Ectodermal cell (in vitro differentiated cells): Measurements from ENCODE around the gene MKKS.

Experiments used
- H3K27ac ChIP-seq: 2 replicates; pipeline ENCODE4 v1.7.0; 2013; ENCODE audit warnings: mild to moderate bottlenecking, low read depth, low read length; ENCODE audit not compliant: insufficient read depth, poor library complexity, severe bottlenecking
- H3K27me3 ChIP-seq: 2 replicates; pipeline ENCODE4 v1.7.0; 2013; ENCODE audit warnings: mild to moderate bottlenecking, low read length; ENCODE audit not compliant: insufficient read depth, control insufficient read depth, poor library complexity, severe bottlenecking
- H3K36me3 ChIP-seq: one replicate; pipeline ENCODE4 v1.7.0; 2013; ENCODE audit warnings: low read length; ENCODE audit not compliant: control insufficient read depth, insufficient read depth
- H3K4me1 ChIP-seq: one replicate; pipeline ENCODE4 v1.7.0; 2013; ENCODE audit warnings: low read length; ENCODE audit not compliant: control insufficient read depth, insufficient read depth
- H3K4me3 ChIP-seq: 2 replicates; pipeline ENCODE4 v1.7.0; 2013; ENCODE audit warnings: low read depth, low read length, control low read depth; ENCODE audit not compliant: insufficient read depth
- H3K9me3 ChIP-seq: 2 replicates; pipeline ENCODE4 v1.7.0; 2013; ENCODE audit warnings: mild to moderate bottlenecking, low read length, moderate library complexity; ENCODE audit not compliant: control insufficient read depth
- WGBS, 2 experiments: methylation state at CpG; one replicate each; pipeline ENCODE4 v1.1.7; 2013; ENCODE audit warnings: missing lambda C conversion rate in 2 of 2; 5-methylcytosine and 5-hydroxymethylcytosine counted together

The MKKS gene

DNA sequence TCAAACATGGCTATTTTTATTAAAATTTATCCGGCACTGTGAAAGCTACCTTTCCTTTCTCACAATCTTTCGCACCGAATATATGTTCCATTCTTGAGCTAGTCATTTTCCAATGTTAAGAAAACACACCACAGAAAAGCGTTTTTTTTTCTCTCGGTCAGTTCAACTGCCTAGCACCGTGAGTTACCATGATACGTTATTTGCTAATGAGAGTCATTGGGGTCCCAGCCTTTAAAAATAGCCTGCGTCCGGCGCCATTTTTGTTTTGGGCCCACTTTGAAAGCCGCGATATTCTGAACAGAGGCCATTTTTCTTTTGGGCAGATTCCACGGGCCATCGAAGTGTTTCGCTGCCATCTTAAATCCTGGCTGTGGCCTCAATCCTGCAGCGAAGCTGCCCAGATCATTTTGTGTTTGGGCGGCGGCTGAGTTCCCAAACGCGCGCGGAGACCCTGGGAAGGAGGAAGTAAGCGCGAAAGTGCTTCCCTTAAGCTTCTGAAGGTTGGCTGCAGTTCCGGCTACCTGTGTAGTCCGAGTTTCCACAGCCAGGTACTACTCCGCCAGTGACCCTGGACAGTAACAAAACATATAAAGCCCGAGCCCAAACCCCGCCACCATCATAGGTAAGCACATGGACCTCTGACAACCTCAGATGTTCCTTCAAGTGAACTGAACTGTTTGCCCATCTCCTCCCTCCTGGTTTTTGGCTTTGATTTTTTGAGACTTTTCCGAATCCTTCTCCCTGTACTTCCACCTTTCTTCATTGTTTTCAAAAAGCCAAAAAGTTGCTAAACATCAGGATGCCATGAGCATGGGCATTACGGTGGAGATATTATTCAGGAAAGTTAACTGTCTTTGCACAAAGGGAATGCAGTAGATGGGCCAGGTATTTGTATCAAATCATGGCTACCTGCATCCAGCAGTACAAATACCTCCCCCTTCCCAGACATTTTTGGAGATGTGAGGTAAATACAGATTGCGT lies 1.1 kb upstream of the MKKS start, which contains the start of gene SLX4IP:
Gene SLX4IP (plus strand): TSS at position 474 of the 981 bp plus-strand sequence. CDS start 22,900 bp downstream, outside the sequence.
- peak within 1 kb of the TSS; percentile 89 for H3K27ac ChIP-seq
- H3K4me1 ChIP-seq, result no peaks in the 10 kb centered on the region
- 3 to 4% methylated on average over 32 of the region's 32 CpGs for WGBS, 2 experiments
- no peaks in the 10 kb centered on the region for H3K36me3 ChIP-seq
- H3K9me3 ChIP-seq, result no peaks in the 10 kb centered on the region
- H3K27me3 ChIP-seq, result no peaks in the 10 kb centered on the region
- H3K4me3 ChIP-seq, result peak within 1 kb of the TSS; percentile 91

DNA sequence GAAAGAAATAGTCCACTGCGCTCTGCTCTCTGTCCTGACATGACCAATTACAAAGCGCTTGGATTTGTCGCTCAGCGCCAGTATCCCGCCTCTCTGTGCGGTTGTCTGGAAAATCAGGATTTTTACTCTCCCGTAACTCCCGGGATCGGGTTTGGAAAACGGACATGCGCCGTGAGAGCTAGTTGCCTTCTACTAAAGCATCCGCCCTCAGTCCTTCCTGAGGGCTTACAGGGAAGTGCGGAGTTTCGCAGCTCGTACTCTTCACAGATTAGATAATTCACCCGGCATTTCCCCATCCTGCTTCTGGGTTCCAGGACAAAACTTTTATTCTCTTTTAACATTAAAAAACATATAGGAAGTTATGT lies 427 bp upstream of the MKKS start:
- H3K27me3 ChIP-seq, result no peaks in the 10 kb centered on the region
- H3K4me3 ChIP-seq, result peak overlapping the region; percentile 91
- H3K9me3 ChIP-seq, result no peaks in the 10 kb centered on the region
- no peaks in the 10 kb centered on the region for H3K36me3 ChIP-seq
- no peaks in the 10 kb centered on the region for H3K4me1 ChIP-seq
- peak overlapping the region; percentile 89 for H3K27ac ChIP-seq
- WGBS, 2 experiments, result 0% methylated on average over 17 of the region's 17 CpGs

DNA sequence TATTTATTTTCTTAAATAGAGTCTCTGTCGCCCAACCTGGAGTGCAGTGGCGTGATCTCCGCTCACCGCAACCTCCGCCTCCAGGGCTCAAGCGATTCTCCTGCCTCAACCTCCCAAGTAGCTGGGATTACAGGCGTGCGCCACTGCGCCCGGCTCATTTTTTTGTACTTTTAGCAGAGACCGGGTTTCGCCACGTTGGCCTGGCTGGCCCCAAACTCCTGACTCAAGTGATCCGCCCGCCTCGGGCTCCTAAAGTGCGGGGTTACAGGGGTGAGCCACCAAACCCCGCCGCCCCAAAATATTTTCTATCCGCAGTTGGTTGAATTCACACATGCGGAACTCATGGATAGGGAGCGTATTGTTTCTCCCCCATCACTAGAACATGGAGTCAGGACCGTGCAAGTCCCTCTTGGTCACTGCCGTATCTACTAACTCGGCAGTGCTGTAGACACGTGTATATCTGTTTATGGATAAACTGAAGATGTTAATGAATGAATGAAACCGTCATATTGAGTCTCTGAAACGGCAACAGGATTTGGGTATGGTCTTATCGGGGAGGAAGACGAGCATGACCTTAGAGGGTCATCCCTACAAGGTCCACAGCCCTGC lies 904 bp downstream of the MKKS start:
- no peaks in the 10 kb centered on the region for H3K4me1 ChIP-seq
- H3K36me3 ChIP-seq, result no peaks in the 10 kb centered on the region
- H3K9me3 ChIP-seq, result no peaks in the 10 kb centered on the region
- H3K27me3 ChIP-seq, result no peaks in the 10 kb centered on the region
- WGBS, 2 experiments, result 61 to 63% methylated on average over 30 of the region's 30 CpGs
- peak overlapping the region; percentile 91 for H3K4me3 ChIP-seq
- no peak overlapping the region for H3K27ac ChIP-seq

DNA sequence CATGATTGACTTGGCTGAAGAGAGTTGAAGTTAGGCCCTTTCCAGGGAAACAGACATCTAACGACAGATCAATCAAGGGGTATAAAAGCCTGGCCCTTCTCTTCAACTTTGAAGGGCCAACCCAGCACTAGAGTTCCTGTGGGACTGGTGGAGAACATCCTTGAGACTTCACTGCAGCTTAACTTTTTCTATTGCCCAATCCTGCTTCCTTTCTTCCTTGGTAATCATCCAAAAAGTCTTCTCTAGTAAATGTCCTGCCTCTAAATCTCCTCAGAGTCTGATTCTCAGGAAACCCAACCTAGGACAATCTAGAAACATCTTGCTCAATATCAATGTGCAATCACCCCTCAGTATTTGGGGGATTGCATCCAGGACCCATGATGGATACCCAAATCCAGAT lies 1.9 kb downstream of the MKKS start:
- Histone ChIP-seq H3K27ac (no peak overlapping the region), H3K4me1 (no peaks in the 10 kb centered on the region), H3K36me3 (no peaks in the 10 kb centered on the region), H3K9me3 (no peaks in the 10 kb centered on the region), H3K27me3 (no peaks in the 10 kb centered on the region), H3K4me3 (no peak overlapping the region)
- WGBS, 2 experiments, result 82 to 90% methylated on average over 1 of the region's 1 CpG

DNA sequence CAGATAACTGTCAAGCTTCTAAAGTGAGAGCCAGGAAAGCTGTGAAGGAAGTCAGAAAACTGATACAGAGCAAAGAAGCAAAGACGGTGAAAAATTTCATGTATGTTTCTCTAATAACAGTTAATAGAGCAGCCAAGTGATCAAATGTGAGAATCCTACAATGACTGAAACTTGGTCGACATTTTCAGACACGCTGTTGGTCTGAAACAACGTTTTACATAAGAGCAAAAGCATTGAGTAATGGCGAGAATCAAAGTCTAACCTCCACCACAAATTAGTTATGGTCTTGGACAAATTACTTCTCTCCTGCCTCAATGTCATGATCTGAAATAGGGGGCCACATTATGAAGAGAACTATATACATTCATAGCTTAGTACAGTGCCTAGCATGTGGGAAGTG lies 3.3 kb downstream of the MKKS start:
- Histone ChIP-seq H3K4me1 (no peaks in the 10 kb centered on the region), H3K9me3 (no peaks in the 10 kb centered on the region), H3K36me3 (no peaks in the 10 kb centered on the region), H3K27me3 (no peaks in the 10 kb centered on the region), H3K27ac (no peak overlapping the region), H3K4me3 (no peak overlapping the region)
- WGBS, 2 experiments, result 95 to 97% methylated on average over 5 of the region's 5 CpGs

DNA sequence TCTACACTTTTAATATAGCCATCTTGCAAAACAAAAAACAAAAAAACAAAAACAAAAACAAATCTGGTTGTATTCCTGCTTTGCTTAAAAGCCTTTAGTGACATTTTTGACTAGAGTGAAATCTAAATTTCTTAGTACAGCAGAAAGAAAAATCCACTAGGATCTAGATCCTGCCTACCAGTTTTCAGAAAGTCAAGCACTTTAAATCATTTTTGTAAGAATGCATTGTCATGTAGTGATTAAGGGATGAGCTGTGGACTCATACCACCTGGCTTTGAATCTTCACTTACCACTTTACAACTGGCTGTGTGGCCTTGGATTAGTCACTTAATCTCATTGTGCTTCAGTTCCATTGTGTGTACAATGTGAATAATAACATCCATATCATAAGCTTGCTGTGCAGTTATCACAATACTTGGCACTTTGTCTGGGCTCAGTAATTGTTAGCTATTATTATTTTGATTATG lies 4.0 kb downstream of the MKKS start:
- no peaks in the 10 kb centered on the region for H3K27me3 ChIP-seq
- H3K9me3 ChIP-seq, result no peaks in the 10 kb centered on the region
- no peaks in the 10 kb centered on the region for H3K36me3 ChIP-seq
- H3K4me3 ChIP-seq, result no peak overlapping the region
- no peak overlapping the region for H3K27ac ChIP-seq
- no peaks in the 10 kb centered on the region for H3K4me1 ChIP-seq

DNA sequence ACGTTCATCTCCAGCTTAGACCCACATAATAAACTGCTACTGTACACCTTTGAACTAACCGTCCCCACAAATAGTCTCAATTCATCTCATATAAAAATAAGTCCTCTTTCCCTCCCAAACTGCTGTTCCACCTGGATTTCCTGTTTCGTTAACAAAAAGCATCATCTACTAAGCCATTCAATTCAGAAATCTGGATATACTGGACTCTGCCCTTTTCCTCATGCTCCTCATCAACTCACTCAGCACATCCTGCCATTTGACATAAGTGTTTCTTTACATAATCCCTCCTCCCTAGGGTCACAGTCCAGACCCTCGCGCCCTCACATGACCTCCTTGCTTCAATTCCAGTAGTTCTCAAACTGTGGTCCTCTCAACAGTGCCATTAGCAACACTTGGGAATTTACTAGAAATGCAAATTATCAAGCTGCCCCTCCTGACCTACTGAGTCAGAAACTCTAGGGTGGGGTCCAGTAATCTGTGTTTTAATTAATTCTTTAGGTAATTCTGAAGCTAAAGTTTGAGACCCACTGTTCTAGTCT lies 4.5 kb downstream of the MKKS start:
- no peak overlapping the region for H3K4me3 ChIP-seq
- H3K27me3 ChIP-seq, result no peaks in the 10 kb centered on the region
- 93% methylated on average over 5 of the region's 5 CpGs for WGBS, 2 experiments
- no peaks in the 10 kb centered on the region for H3K36me3 ChIP-seq
- H3K4me1 ChIP-seq, result no peaks in the 10 kb centered on the region
- H3K9me3 ChIP-seq, result no peaks in the 10 kb centered on the region
- H3K27ac ChIP-seq, result no peak overlapping the region

DNA sequence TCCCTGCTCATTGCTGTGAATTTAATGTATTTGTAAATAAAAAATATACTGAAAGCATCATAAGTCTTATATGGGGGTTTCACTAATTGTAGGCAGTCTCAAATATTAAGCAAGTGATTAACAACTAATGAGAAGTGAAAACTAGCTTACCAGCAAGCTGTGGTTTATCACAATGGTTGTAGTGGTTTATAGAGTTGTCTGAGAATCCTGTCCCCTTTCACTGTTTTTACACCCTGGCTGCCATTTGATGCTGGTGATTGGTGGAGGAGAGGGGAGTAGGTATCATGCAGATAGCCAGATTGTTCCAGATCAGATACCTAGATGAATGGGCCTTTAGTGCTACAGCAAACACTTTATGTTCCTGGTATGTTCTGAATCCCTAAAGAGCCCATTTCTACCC lies 6.0 kb downstream of the MKKS start:
- no peak overlapping the region for H3K27ac ChIP-seq
- H3K36me3 ChIP-seq, result no peaks in the 10 kb centered on the region
- no peaks in the 10 kb centered on the region for H3K4me1 ChIP-seq
- H3K27me3 ChIP-seq, result no peaks in the 10 kb centered on the region
- no peak overlapping the region for H3K4me3 ChIP-seq
- no peaks in the 10 kb centered on the region for H3K9me3 ChIP-seq

DNA sequence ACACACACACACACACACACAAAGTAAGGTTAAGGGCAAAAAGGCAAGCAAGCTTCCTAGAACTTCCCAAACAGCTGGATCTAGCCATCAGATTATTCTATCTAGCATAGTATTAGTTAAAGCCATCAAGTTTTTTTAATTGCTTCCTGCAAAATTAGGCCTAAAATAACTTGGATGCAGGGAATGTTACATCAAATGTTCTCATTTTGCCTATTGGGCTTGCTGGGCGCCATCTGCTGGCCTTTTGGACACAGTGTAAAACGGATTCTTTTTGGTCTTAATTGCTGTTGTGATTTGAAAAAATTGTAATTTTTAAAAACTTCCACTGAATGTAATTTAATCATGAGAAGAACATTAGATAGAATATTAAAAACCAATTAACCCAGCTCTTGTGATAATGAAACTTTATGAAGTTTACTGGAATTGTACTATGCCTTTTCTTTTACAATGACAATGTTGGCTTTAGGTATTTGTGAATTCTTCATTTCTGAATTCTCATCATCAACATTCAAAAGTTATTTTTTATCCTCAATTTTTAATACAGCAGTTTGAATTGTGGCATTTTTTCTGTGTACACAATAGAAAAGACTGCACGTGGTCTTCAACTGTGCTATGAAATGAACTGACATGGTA lies 6.8 kb downstream of the MKKS start:
- H3K9me3 ChIP-seq, result no peaks in the 10 kb centered on the region
- H3K36me3 ChIP-seq, result no peaks in the 10 kb centered on the region
- no peak overlapping the region for H3K4me3 ChIP-seq
- no peaks in the 10 kb centered on the region for H3K4me1 ChIP-seq
- H3K27ac ChIP-seq, result no peak overlapping the region
- H3K27me3 ChIP-seq, result no peaks in the 10 kb centered on the region
- 42 to 49% methylated on average over 3 of the region's 3 CpGs for WGBS, 2 experiments

DNA sequence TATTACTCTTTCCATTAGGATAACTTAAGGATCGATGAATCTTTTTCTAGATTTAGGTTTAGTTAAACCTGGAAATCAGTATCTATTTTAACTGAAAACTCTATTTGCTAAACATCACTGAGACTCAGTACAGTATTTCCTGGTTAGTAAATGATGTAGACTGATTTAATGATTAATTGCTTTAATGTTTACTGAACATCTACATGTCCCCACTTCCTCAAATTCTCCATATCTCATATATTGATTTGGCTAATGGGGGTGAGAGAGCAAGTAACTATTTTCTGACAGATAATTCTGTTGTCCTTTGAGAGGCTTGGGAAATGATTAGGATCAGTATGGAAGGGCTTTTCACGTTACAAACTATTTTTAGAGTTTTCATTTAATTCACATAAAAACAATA lies 10.3 kb downstream of the MKKS start:
- Histone ChIP-seq H3K9me3 (no peaks in the 10 kb centered on the region), H3K36me3 (no peaks in the 10 kb centered on the region), H3K4me1 (no peaks in the 10 kb centered on the region), H3K27ac (no peak overlapping the region), H3K27me3 (no peaks in the 10 kb centered on the region), H3K4me3 (no peak overlapping the region)
- 100% methylated on average over 2 of the region's 2 CpGs; no CpG with 5 or more reads in 1 of the 2 experiments for WGBS, 2 experiments
